Right lobe of liver (tissue), 4 donors: ENCODE data around the gene ENDOV.

Experiments
- CTCF ChIP-seq, 4 donors: fragments of 200-600 bp in 3 of 4; fragments of 450-650 bp in 1 of 4; IDR thresholded peaks; one replicate each; pipeline versions ENCODE4 v1.5.1 to v1.8.0; 2016 to 2022; ENCODE audit warnings: antibody characterized with exemption in 4 of 4, mild to moderate bottlenecking in 2 of 4
- POLR2A ChIP-seq: fragments of 450-650 bp; IDR thresholded peaks from one replicate; pipeline ENCODE4 v1.6.1; 2017; ENCODE audit warnings: antibody characterized with exemption, mild to moderate bottlenecking
- donor health status: DM: no; HTN: no; CAD: no.
- donor health status: DM: no; HTN: no; CAD: no.
- donor health status: DM: no; HTN: yes; CAD: no.

DNA sequence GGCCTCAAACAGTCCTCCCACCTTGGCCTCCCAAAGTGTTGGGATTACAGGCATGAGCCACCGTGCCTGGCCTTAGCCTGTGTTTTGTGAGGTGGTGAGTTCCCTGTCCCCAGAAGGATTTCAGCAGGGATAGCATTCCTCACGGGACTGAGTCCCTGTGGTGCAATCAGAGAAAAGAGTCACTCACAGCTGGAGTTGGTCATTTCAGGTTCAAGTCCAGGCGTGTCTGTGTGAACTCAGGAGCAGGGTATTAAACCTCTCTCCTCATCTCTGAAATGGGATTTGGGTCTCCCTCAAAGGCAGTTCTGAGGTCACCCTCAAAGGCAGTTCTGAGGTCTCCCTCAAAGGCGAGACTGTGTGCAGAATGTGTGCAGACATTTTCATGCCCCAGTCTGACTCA lies 32.8 kb downstream of the ENDOV start:
- TF ChIP-seq CTCF (IDR thresholded peaks at IDR 0.05) (no peak), POLR2A (no peak)
